DOHH2 (cell line): Measurements from ENCODE around the gene SESN1.

Experiments used
- H3F3A ChIP-seq: fragments of 200-600 bp; sonication (generic), shearing (Covaris generic); 2 replicates; pipeline ENCODE4 v1.6.0; 2016; ENCODE audit warnings: antibody characterized with exemption, mild to moderate bottlenecking; ENCODE audit not compliant: control insufficient read depth, insufficient read depth
- H3K27ac ChIP-seq: fragments of 200-600 bp; sonication (generic); 2 replicates; pipeline ENCODE4 v1.5.1; 2014; ENCODE audit warnings: low read depth, mild to moderate bottlenecking, low read length, moderate library complexity
- H3K27me3 ChIP-seq: fragments of 200-600 bp; sonication (generic); 2 replicates; pipeline ENCODE4 v1.6.1; 2014; ENCODE audit warnings: mild to moderate bottlenecking, low read length, mixed read lengths; ENCODE audit not compliant: control insufficient read depth
- H3K36me3 ChIP-seq: fragments of 200-600 bp; sonication (generic); 2 replicates; pipeline ENCODE4 v1.6.1; 2014; ENCODE audit warnings: mild to moderate bottlenecking, low read length, moderate library complexity, mixed read lengths; ENCODE audit not compliant: control insufficient read depth
- H3K4me1 ChIP-seq: fragments of 200-600 bp; sonication (generic); 2 replicates; pipeline ENCODE4 v1.6.1; 2014; ENCODE audit warnings: mild to moderate bottlenecking, low read length, mixed read lengths; ENCODE audit not compliant: control insufficient read depth
- H3K4me2 ChIP-seq: fragments of 200-600 bp; sonication (generic); 2 replicates; pipeline ENCODE4 v1.6.0; 2014; ENCODE audit warnings: mild to moderate bottlenecking, low read length, moderate library complexity
- H3K4me3 ChIP-seq: fragments of 200-600 bp; sonication (generic); 2 replicates; pipeline ENCODE4 v1.5.1; 2014; ENCODE audit warnings: mild to moderate bottlenecking, low read length, mixed read lengths
- H3K79me2 ChIP-seq: fragments of 200-600 bp; sonication (generic); 2 replicates; pipeline ENCODE4 v1.6.1; 2014; ENCODE audit warnings: mild to moderate bottlenecking, low read length, mixed read lengths; ENCODE audit not compliant: control insufficient read depth
- H3K9me2 ChIP-seq: fragments of 200-600 bp; sonication (generic); replicated peaks from 2 replicates; pipeline ENCODE4 v1.6.1; 2014; ENCODE audit warnings: mild to moderate bottlenecking, low read length, mixed read lengths; ENCODE audit not compliant: control insufficient read depth
- H3K9me3 ChIP-seq: fragments of 200-600 bp; sonication (generic); 2 replicates; pipeline ENCODE4 v1.6.1; 2014; ENCODE audit warnings: antibody characterized with exemption, low read length, mixed read lengths; ENCODE audit not compliant: control insufficient read depth, insufficient read depth
- H4K20me1 ChIP-seq: fragments of 200-600 bp; sonication (generic); 2 replicates; pipeline ENCODE4 v1.6.0; 2014; ENCODE audit warnings: low read depth, mild to moderate bottlenecking, antibody characterized with exemption, low read length, moderate library complexity; ENCODE audit not compliant: control insufficient read depth, insufficient read depth
- EZH2phosphoT487 ChIP-seq: fragments of 200-600 bp; sonication (generic); IDR thresholded peaks from 2 replicates; pipeline ENCODE4 v1.6.1; 2017; ENCODE audit warnings: borderline replicate concordance, mild to moderate bottlenecking, antibody characterized with exemption, low read length, moderate library complexity, mixed read lengths
- TF ChIP-seq, protein P1 (sequence below): fragments of 200-600 bp; sonication (generic); IDR thresholded peaks from one replicate; pipeline ENCODE4 v1.5.1; 2014; ENCODE audit warnings: antibody characterized with exemption, mild to moderate bottlenecking, low read depth, low read length; ENCODE audit not compliant: poor library complexity, severe bottlenecking

SESN1 gene

GRCh38 chr6:108987156-108987555 lies 107.5 kb downstream of the SESN1 start:
- H4K20me1 ChIP-seq = no peaks in the 10 kb centered on the region
- no peaks in the 10 kb centered on the region for H3K9me2 ChIP-seq
- peaks cover 3% of the 10 kb centered on the region; the same call in 1 of the 2 replicates for H3K36me3 ChIP-seq
- TF ChIP-seq EZH2phosphoT487 = no peak
- TF ChIP-seq, protein P1, sequence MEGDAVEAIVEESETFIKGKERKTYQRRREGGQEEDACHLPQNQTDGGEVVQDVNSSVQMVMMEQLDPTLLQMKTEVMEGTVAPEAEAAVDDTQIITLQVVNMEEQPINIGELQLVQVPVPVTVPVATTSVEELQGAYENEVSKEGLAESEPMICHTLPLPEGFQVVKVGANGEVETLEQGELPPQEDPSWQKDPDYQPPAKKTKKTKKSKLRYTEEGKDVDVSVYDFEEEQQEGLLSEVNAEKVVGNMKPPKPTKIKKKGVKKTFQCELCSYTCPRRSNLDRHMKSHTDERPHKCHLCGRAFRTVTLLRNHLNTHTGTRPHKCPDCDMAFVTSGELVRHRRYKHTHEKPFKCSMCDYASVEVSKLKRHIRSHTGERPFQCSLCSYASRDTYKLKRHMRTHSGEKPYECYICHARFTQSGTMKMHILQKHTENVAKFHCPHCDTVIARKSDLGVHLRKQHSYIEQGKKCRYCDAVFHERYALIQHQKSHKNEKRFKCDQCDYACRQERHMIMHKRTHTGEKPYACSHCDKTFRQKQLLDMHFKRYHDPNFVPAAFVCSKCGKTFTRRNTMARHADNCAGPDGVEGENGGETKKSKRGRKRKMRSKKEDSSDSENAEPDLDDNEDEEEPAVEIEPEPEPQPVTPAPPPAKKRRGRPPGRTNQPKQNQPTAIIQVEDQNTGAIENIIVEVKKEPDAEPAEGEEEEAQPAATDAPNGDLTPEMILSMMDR = no peak
- H3K27ac ChIP-seq = no peak overlapping the region
- H3K4me3 ChIP-seq = no peak overlapping the region
- H3K9me3 ChIP-seq = no peaks in the 10 kb centered on the region
- H3F3A ChIP-seq = no peaks in the 10 kb centered on the region
- no peaks in the 10 kb centered on the region for H3K4me1 ChIP-seq
- no peaks in the 10 kb centered on the region for H3K79me2 ChIP-seq
- H3K4me2 ChIP-seq = no peak overlapping the region
- no peaks in the 10 kb centered on the region for H3K27me3 ChIP-seq

DNA sequence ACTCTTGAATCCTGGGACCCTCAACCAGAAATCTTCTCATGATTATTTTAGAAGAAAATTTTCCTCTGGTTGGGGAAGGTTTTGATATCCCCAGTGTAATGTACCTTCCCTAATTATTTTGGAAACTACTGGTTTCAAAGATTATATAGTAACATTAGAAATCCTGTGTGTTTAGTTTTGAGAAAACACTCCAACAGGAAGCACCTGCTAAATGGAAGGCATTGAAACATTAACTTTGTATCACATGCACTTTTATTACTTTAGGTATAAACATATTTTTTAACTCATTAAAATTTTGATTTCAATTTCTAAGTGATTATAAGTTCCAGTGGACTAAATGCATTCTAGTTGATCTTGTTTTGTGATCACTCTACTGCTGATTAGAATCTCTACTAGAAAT lies 109.3 kb downstream of the SESN1 start:
- H3K79me2 ChIP-seq = no peaks in the 10 kb centered on the region
- H3K9me2 ChIP-seq = no peaks in the 10 kb centered on the region
- no peak overlapping the region for H3K27ac ChIP-seq

GRCh38 chr6:108983151-108983550 lies 111.5 kb downstream of the SESN1 start:
- Histone ChIP-seq H3K36me3 (no peaks in the 10 kb centered on the region), H3K4me1 (no peaks in the 10 kb centered on the region), H3K79me2 (no peaks in the 10 kb centered on the region), H3K4me2 (no peak overlapping the region), H3K27ac (no peak overlapping the region), H3F3A (no peaks in the 10 kb centered on the region), H3K9me2 (no peaks in the 10 kb centered on the region), H4K20me1 (no peaks in the 10 kb centered on the region), H3K9me3 (no peaks in the 10 kb centered on the region), H3K27me3 (no peaks in the 10 kb centered on the region), H3K4me3 (no peak overlapping the region)
- TF ChIP-seq EZH2phosphoT487 = no peak
- TF ChIP-seq, protein P1 = no peak

More for the DNA sequence above, 109.3 kb downstream of the SESN1 start:
- Histone ChIP-seq H3K4me2 (no peak overlapping the region), H4K20me1 (no peaks in the 10 kb centered on the region), H3K36me3 (no peaks in the 10 kb centered on the region), H3K27me3 (no peaks in the 10 kb centered on the region), H3K4me3 (no peak overlapping the region), H3K9me3 (no peaks in the 10 kb centered on the region), H3K4me1 (no peaks in the 10 kb centered on the region), H3F3A (no peaks in the 10 kb centered on the region)
- no peak for TF ChIP-seq EZH2phosphoT487
- TF ChIP-seq, protein P1 = no peak
